ENCODE results near the gene HMCN2. TPM values are rescaled to one million over a fixed set of nuclear protein-coding genes. Genes with fewer than 3 reads are reported as not detected.

The HMCN2 gene
- polyA plus RNA-seq, 1 of the 3 experiments (the other 2 are of a cell fraction): 0.15 TPM

DNA sequence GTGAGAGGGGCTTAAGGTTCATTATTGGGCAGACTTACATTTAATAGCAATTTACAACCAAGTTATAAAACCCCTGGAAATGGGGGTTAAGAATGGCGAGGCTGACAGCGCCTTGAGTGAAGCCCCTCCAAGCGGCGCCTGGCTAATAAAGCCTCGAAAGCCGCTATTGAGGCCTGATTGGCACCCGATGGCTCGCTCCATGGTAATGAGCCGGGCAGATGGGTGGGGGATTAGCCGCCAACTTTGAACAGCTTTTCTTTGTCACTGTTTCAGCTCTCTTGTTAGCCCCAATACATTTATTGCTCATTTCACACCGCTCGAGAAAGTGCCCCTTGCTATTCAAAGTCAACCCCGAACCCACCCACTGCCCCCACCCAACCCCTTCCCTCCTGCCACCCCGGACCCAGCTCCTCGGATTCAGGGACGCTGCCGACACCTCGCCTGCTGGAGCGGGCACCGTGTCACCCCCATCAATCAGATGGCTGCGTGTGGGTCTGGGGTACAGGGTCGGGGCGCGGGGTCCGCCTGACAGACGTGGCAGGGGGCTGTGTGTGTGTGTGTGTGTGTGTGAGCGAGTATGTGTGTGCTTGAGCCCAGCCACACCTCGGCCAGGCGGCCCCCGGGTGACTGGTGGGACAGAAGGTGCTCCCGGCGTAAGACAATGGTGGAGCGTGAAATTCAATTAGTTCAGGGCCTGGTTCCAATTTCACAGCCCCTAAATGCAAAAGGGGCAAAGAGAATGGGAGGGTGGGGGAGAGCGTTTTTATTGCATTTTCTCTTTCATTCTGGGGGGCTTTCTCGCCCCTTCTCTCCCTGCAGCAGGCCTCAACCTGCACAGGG, 213.4 kb downstream of the HMCN2 start:
- Histone ChIP-seq H3K27ac (ENCODE audit: low read depth in 2 of 2, low read length in 1 of 2) (no peak overlapping the region), H3K79me2 (ENCODE audit: insufficient read depth) (no peaks in the 10 kb centered on the region), H4K20me1 (ENCODE audit: insufficient read depth) (no peaks in the 10 kb centered on the region), H3K4me1 (ENCODE audit: control insufficient read depth in 1 of 2, insufficient read depth in 2 of 2, low read depth in 1 of 2, low read length in 1 of 2) (peaks cover 0 to 11% of the 10 kb centered on the region in 2 experiments; a peak in 1 of 4 replicates), H3K36me3 (replicated peaks in 1 of 2; ENCODE audit: control insufficient read depth in 1 of 2, insufficient read depth in 2 of 2, low read length in 1 of 2) (no peaks in the 10 kb centered on the region), H3F3A (replicated peaks; ENCODE audit: insufficient read depth) (no peaks in the 10 kb centered on the region), H3K4me3 (ENCODE audit: low read depth in 2 of 2, low read length in 1 of 2) (no peak overlapping the region), H3K27me3 (ENCODE audit: insufficient read depth) (no peaks in the 10 kb centered on the region), H3K9me2 (no peaks in the 10 kb centered on the region), H3K9me3 (no peaks in the 10 kb centered on the region), H2AFZ (ENCODE audit: low read depth) (no peak overlapping the region), H3K4me2 (no peak overlapping the region), H3K9ac (no peak overlapping the region)
- ChIA-PET POLR2A (no interaction called here), CTCF (interaction anchor here (3.3 to 28.4 kb wide), 2 partner anchors 18 to 205 kb away, joined by 13 to 520 read pairs; no protein-coding TSS in a partner anchor)
- no peak for DNase-seq
- TF ChIP-seq GATA2 (CRISPR knock-in tag; IDR thresholded peaks at IDR 0.05): no peak
- no peak for TF ChIP-seq GABPA (IDR thresholded peaks at IDR 0.05; ENCODE audit: low read depth)
- TF ChIP-seq, protein P1, sequence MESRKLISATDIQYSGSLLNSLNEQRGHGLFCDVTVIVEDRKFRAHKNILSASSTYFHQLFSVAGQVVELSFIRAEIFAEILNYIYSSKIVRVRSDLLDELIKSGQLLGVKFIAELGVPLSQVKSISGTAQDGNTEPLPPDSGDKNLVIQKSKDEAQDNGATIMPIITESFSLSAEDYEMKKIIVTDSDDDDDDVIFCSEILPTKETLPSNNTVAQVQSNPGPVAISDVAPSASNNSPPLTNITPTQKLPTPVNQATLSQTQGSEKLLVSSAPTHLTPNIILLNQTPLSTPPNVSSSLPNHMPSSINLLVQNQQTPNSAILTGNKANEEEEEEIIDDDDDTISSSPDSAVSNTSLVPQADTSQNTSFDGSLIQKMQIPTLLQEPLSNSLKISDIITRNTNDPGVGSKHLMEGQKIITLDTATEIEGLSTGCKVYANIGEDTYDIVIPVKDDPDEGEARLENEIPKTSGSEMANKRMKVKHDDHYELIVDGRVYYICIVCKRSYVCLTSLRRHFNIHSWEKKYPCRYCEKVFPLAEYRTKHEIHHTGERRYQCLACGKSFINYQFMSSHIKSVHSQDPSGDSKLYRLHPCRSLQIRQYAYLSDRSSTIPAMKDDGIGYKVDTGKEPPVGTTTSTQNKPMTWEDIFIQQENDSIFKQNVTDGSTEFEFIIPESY (IDR thresholded peaks at IDR 0.05; ENCODE audit: borderline replicate concordance, low read depth): no peak
- TF ChIP-seq JUND (IDR thresholded peaks at IDR 0.05): no peak
- no peak for TF ChIP-seq ELF1 (IDR thresholded peaks at IDR 0.05)
- TF ChIP-seq, protein P2, sequence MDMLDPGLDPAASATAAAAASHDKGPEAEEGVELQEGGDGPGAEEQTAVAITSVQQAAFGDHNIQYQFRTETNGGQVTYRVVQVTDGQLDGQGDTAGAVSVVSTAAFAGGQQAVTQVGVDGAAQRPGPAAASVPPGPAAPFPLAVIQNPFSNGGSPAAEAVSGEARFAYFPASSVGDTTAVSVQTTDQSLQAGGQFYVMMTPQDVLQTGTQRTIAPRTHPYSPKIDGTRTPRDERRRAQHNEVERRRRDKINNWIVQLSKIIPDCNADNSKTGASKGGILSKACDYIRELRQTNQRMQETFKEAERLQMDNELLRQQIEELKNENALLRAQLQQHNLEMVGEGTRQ (IDR thresholded peaks at IDR 0.05; ENCODE audit: borderline replicate concordance, low read depth, low read length): no peak
- TF ChIP-seq SIN3A (IDR thresholded peaks at IDR 0.05; ENCODE audit: borderline replicate concordance, low read depth, low read length): no peak
- TF ChIP-seq, protein P3, sequence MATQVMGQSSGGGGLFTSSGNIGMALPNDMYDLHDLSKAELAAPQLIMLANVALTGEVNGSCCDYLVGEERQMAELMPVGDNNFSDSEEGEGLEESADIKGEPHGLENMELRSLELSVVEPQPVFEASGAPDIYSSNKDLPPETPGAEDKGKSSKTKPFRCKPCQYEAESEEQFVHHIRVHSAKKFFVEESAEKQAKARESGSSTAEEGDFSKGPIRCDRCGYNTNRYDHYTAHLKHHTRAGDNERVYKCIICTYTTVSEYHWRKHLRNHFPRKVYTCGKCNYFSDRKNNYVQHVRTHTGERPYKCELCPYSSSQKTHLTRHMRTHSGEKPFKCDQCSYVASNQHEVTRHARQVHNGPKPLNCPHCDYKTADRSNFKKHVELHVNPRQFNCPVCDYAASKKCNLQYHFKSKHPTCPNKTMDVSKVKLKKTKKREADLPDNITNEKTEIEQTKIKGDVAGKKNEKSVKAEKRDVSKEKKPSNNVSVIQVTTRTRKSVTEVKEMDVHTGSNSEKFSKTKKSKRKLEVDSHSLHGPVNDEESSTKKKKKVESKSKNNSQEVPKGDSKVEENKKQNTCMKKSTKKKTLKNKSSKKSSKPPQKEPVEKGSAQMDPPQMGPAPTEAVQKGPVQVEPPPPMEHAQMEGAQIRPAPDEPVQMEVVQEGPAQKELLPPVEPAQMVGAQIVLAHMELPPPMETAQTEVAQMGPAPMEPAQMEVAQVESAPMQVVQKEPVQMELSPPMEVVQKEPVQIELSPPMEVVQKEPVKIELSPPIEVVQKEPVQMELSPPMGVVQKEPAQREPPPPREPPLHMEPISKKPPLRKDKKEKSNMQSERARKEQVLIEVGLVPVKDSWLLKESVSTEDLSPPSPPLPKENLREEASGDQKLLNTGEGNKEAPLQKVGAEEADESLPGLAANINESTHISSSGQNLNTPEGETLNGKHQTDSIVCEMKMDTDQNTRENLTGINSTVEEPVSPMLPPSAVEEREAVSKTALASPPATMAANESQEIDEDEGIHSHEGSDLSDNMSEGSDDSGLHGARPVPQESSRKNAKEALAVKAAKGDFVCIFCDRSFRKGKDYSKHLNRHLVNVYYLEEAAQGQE (IDR thresholded peaks at IDR 0.05; ENCODE audit: low read depth, low read length): no peak
- no peak for TF ChIP-seq NFIC (IDR thresholded peaks at IDR 0.05; ENCODE audit: borderline replicate concordance)
- 76% methylated on average over 31 of the region's 35 CpGs for WGBS (ENCODE audit: low lambda C conversion rate)
